ENCODE data around the gene FAM161A.

- TF ChIP-seq ZNF274 (IDR thresholded peaks at IDR 0.05; ENCODE audit: low read depth, low read length) (no peak), YY1 (IDR thresholded peaks at IDR 0.05; ENCODE audit: insufficient read depth, insufficient read length) (no peak), SUZ12 (IDR thresholded peaks at IDR 0.05; ENCODE audit: extremely low read depth, insufficient read depth, insufficient read length) (no peak)
Measured at GRCh38 chr2:61792355-61792890, 61.4 kb downstream of the FAM161A start.
